ENCODE results near the gene HPX. TPM values are rescaled to one million over a fixed set of nuclear protein-coding genes. Genes with fewer than 3 reads are reported as not detected.

The HPX gene
- total RNA-seq, 1 experiment from 2014 or later: 1.2 TPM

GRCh38 chr11:6483015-6483414, 42.2 kb upstream of the HPX start:
- no CpG with 5 or more reads among the region's 6 CpGs for WGBS (ENCODE audit: extremely low coverage, insufficient read length, low lambda C conversion rate)
- peaks cover 31 to 39% (median 34%) of the 10 kb centered on the region in 3 experiments; a peak in 6 of 7 replicates for H3K36me3 Mint-ChIP-seq (ENCODE audit: insufficient read depth in 1 of 3, low read depth in 3 of 3)
- Histone ChIP-seq H2BK120ac (ENCODE audit: low read depth, low read length, poor library complexity, severe bottlenecking) (no peak overlapping the region), H3K27ac (ENCODE audit: insufficient read length, low read depth, low read length) (no peak overlapping the region), H3K4me1 (ENCODE audit: insufficient read depth, low read length) (no peaks in the 10 kb centered on the region; the same call in 1 of the 2 replicates), H3K79me1 (ENCODE audit: insufficient read depth, low read depth, low read length, poor library complexity, severe bottlenecking) (peaks cover 16% of the 10 kb centered on the region), H2BK12ac (ENCODE audit: insufficient read length, low read depth, low read length) (no peak overlapping the region), H2AFZ (ENCODE audit: low read length) (no peak overlapping the region), H3K9me3 (ENCODE audit: control insufficient read depth, low read depth, low read length) (no peaks in the 10 kb centered on the region), H3K56ac (ENCODE audit: insufficient read length, low read depth, low read length) (no peak overlapping the region), H4K20me1 (ENCODE audit: control insufficient read depth, insufficient read depth, insufficient read length) (no peaks in the 10 kb centered on the region), H4K91ac (ENCODE audit: insufficient read length, low read depth, low read length) (no peak overlapping the region), H2AK5ac (ENCODE audit: insufficient read length, low read length) (no peak overlapping the region), H2BK5ac (ENCODE audit: insufficient read length, low read length) (no peak overlapping the region), H3K4me2 (ENCODE audit: insufficient read depth, insufficient read length, low read length) (peak overlapping the region; percentile 80), H3K14ac (ENCODE audit: insufficient read depth, low read length) (no peak overlapping the region), H3K23me2 (ENCODE audit: insufficient read length, low read depth, low read length, poor library complexity, severe bottlenecking) (peaks cover 13% of the 10 kb centered on the region), H3K79me2 (ENCODE audit: insufficient read depth, low read length) (peaks cover 18% of the 10 kb centered on the region; the same call in 1 of the 2 replicates), H3K9ac (ENCODE audit: extremely low read depth, insufficient read length, low read length) (no peak overlapping the region), H3K27me3 (ENCODE audit: insufficient read depth, low read length) (no peaks in the 10 kb centered on the region), H2BK20ac (ENCODE audit: low read depth, low read length, poor library complexity, severe bottlenecking) (no peak overlapping the region), H3T11ph (ENCODE audit: low read length) (no peak overlapping the region), H3K4ac (ENCODE audit: low read depth, low read length) (no peak overlapping the region), H4K5ac (ENCODE audit: insufficient read length, low read depth, low read length) (no peak overlapping the region), H3K18ac (ENCODE audit: insufficient read length, low read depth, low read length) (no peak overlapping the region), H4K8ac (replicated peaks; ENCODE audit: insufficient read length, low read depth, low read length) (no peak overlapping the region), H2BK15ac (ENCODE audit: low read depth, low read length) (no peak overlapping the region), H3K23ac (ENCODE audit: insufficient read length, low read depth, low read length) (no peak overlapping the region)
- H3K27ac Mint-ChIP-seq: peak overlapping the region in 1 of 3 experiments; percentile 62; a peak in 1 of 7 replicates
- H3K4me1 Mint-ChIP-seq: peaks cover 11 to 13% of the 10 kb centered on the region in 2 experiments
- DNase-seq: no peak
- H3K9me3 Mint-ChIP-seq: no peaks in the 10 kb centered on the region
- H3K4me3 Mint-ChIP-seq: peak overlapping the region; percentile 98 to 99
- TF ChIP-seq CTCF (conservative IDR thresholded peaks at IDR 0.05): no peak
- H3K27me3 Mint-ChIP-seq (ENCODE audit: low read depth): no peaks in the 10 kb centered on the region; the same call in 1 of the 2 replicates
